ENCODE measurements around the gene RCL1.

DNA sequence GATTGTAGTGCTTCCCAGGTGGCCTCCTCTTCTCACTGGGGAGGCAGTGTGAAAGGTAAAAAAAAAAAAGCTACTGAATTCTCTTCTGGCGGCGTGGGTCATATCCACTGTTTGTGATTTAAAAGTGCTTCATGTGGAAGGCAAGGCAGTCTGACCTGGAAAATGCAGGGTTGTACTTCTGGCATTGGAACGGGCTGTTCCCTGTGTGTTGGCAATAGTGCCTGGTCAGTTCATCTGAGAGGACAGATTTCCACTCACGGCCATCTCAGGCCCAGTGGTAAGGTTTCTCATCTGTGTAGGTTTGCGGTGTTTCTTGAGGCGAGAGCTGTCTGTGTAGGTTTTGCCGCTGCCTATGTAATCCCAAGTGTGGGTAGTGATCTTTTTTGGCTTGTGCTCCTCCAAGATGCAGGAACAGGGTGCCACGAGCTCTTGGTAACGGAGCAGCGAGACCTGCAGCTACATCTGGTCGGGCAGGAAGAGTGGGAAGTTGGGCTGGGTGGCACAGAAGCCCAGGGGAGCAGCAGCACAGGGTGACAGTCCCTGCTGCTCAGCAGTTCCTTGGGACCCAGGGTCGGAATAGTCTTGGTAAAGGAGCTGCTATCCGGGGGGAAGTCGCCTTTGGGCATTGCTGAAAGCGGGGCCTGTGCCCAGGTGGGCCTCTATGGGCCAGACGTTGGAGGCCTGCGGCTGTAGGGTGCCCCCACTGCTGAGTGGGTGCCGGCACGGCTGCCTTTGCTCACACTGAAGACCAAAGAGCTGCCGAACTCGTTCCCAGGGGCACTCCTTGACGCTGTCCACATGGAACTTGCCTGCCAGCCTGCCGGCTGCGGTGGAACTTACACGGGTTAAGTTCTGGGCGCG lies 11.2 kb downstream of the RCL1 start:
- TF ChIP-seq YY1 (IDR thresholded peaks at IDR 0.05; ENCODE audit: insufficient read depth, insufficient read length) = no peak
- no peak for TF ChIP-seq ZNF274 (IDR thresholded peaks at IDR 0.05; ENCODE audit: low read depth, low read length)

Data from NT2/D1 (cell line).